ENCODE results near the gene PRKCZ.

PRKCZ gene

GRCh38 chr1:2229037-2229864, 179.0 kb downstream of the PRKCZ start:
- peak overlapping the region; percentile 74 for H3K9ac ChIP-seq (ENCODE audit: insufficient read length, low read depth)

GRCh38 chr1:2229911-2230731, 179.9 kb downstream of the PRKCZ start:
- Histone ChIP-seq H3K9me3 (ENCODE audit: insufficient read depth, low read length) (no peaks in the 10 kb centered on the region), H3K36me3 (ENCODE audit: insufficient read depth, insufficient read length, low read length) (peaks cover 45% of the 10 kb centered on the region), H3K27me3 (ENCODE audit: insufficient read depth, insufficient read length) (peaks cover 8% of the 10 kb centered on the region), H3K4me3 (ENCODE audit: insufficient read length, low read depth) (peak overlapping the region; percentile 64), H3K9ac (ENCODE audit: insufficient read length, low read depth) (peak overlapping the region; percentile 74), H3K4me1 (ENCODE audit: insufficient read depth, insufficient read length) (peaks cover 28% of the 10 kb centered on the region)
- DNase-seq (ENCODE audit: low read depth, low spot score): no peak
- TF ChIP-seq SUZ12 (IDR thresholded peaks at IDR 0.05; ENCODE audit: extremely low read depth, insufficient read depth, insufficient read length): no peak
- TF ChIP-seq ZNF274 (IDR thresholded peaks at IDR 0.05; ENCODE audit: low read depth, low read length): no peak
- no peak for TF ChIP-seq YY1 (IDR thresholded peaks at IDR 0.05; ENCODE audit: insufficient read depth, insufficient read length)

More at GRCh38 chr1:2229037-2229864, 179.0 kb downstream of the PRKCZ start:
- DNase-seq (ENCODE audit: low read depth, low spot score): no peak
- Histone ChIP-seq H3K4me1 (ENCODE audit: insufficient read depth, insufficient read length) (peaks cover 24% of the 10 kb centered on the region), H3K9me3 (ENCODE audit: insufficient read depth, low read length) (no peaks in the 10 kb centered on the region), H3K36me3 (ENCODE audit: insufficient read depth, insufficient read length, low read length) (peaks cover 42% of the 10 kb centered on the region), H3K4me3 (ENCODE audit: insufficient read length, low read depth) (peak overlapping the region; percentile 64), H3K27me3 (ENCODE audit: insufficient read depth, insufficient read length) (peaks cover 8% of the 10 kb centered on the region)
- TF ChIP-seq SUZ12 (IDR thresholded peaks at IDR 0.05; ENCODE audit: extremely low read depth, insufficient read depth, insufficient read length): no peak
- no peak for TF ChIP-seq YY1 (IDR thresholded peaks at IDR 0.05; ENCODE audit: insufficient read depth, insufficient read length)
- TF ChIP-seq ZNF274 (IDR thresholded peaks at IDR 0.05; ENCODE audit: low read depth, low read length): no peak

- Histone ChIP-seq H3K27me3 (ENCODE audit: insufficient read depth, insufficient read length) (peaks cover 8% of the 10 kb centered on the region), H3K9me3 (ENCODE audit: insufficient read depth, low read length) (no peaks in the 10 kb centered on the region), H3K4me1 (ENCODE audit: insufficient read depth, insufficient read length) (peaks cover 29% of the 10 kb centered on the region), H3K9ac (ENCODE audit: insufficient read length, low read depth) (peak overlapping the region; percentile 74), H3K36me3 (ENCODE audit: insufficient read depth, insufficient read length, low read length) (peaks cover 45% of the 10 kb centered on the region), H3K4me3 (ENCODE audit: insufficient read length, low read depth) (peak overlapping the region; percentile 64)
- DNase-seq (ENCODE audit: low read depth, low spot score): no peak
- TF ChIP-seq YY1 (IDR thresholded peaks at IDR 0.05; ENCODE audit: insufficient read depth, insufficient read length): no peak
Observed at GRCh38 chr1:2230781-2231531, 180.7 kb downstream of the PRKCZ start.

- peaks cover 46% of the 10 kb centered on the region for H3K36me3 ChIP-seq (ENCODE audit: insufficient read depth, insufficient read length, low read length)
- H3K9ac ChIP-seq (ENCODE audit: insufficient read length, low read depth): peak overlapping the region; percentile 74
- no peaks in the 10 kb centered on the region for H3K9me3 ChIP-seq (ENCODE audit: insufficient read depth, low read length)
- DNase-seq (ENCODE audit: low read depth, low spot score): no peak
- H3K4me1 ChIP-seq (ENCODE audit: insufficient read depth, insufficient read length): peaks cover 25% of the 10 kb centered on the region
- peaks cover 1% of the 10 kb centered on the region for H3K27me3 ChIP-seq (ENCODE audit: insufficient read depth, insufficient read length)
- TF ChIP-seq ZNF274 (IDR thresholded peaks at IDR 0.05; ENCODE audit: low read depth, low read length) (no peak), SUZ12 (IDR thresholded peaks at IDR 0.05; ENCODE audit: extremely low read depth, insufficient read depth, insufficient read length) (no peak), YY1 (IDR thresholded peaks at IDR 0.05; ENCODE audit: insufficient read depth, insufficient read length) (no peak)
- H3K4me3 ChIP-seq (ENCODE audit: insufficient read length, low read depth): no peak overlapping the region
Observed at GRCh38 chr1:2231532-2232254, 181.5 kb downstream of the PRKCZ start.

- H3K9ac ChIP-seq (ENCODE audit: insufficient read length, low read depth): no peak overlapping the region
- H3K27me3 ChIP-seq (ENCODE audit: insufficient read depth, insufficient read length): no peaks in the 10 kb centered on the region
- peaks cover 29% of the 10 kb centered on the region for H3K4me1 ChIP-seq (ENCODE audit: insufficient read depth, insufficient read length)
- H3K4me3 ChIP-seq (ENCODE audit: insufficient read length, low read depth): no peak overlapping the region
- no peak for TF ChIP-seq YY1 (IDR thresholded peaks at IDR 0.05; ENCODE audit: insufficient read depth, insufficient read length)
- TF ChIP-seq SUZ12 (IDR thresholded peaks at IDR 0.05; ENCODE audit: extremely low read depth, insufficient read depth, insufficient read length): no peak
- H3K36me3 ChIP-seq (ENCODE audit: insufficient read depth, insufficient read length, low read length): peaks cover 53% of the 10 kb centered on the region
- no peaks in the 10 kb centered on the region for H3K9me3 ChIP-seq (ENCODE audit: insufficient read depth, low read length)
- no peak for DNase-seq (ENCODE audit: low read depth, low spot score)
Observed at GRCh38 chr1:2232255-2232915, 182.2 kb downstream of the PRKCZ start.

- TF ChIP-seq ZNF274 (IDR thresholded peaks at IDR 0.05; ENCODE audit: low read depth, low read length) (no peak), YY1 (IDR thresholded peaks at IDR 0.05; ENCODE audit: insufficient read depth, insufficient read length) (no peak), SUZ12 (IDR thresholded peaks at IDR 0.05; ENCODE audit: extremely low read depth, insufficient read depth, insufficient read length) (no peak)
- no peak overlapping the region for H3K9ac ChIP-seq (ENCODE audit: insufficient read length, low read depth)
- DNase-seq (ENCODE audit: low read depth, low spot score): no peak
- H3K4me1 ChIP-seq (ENCODE audit: insufficient read depth, insufficient read length): peaks cover 29% of the 10 kb centered on the region
- H3K36me3 ChIP-seq (ENCODE audit: insufficient read depth, insufficient read length, low read length): peaks cover 58% of the 10 kb centered on the region
- no peak overlapping the region for H3K4me3 ChIP-seq (ENCODE audit: insufficient read length, low read depth)
- H3K9me3 ChIP-seq (ENCODE audit: insufficient read depth, low read length): no peaks in the 10 kb centered on the region
- no peaks in the 10 kb centered on the region for H3K27me3 ChIP-seq (ENCODE audit: insufficient read depth, insufficient read length)
Observed at GRCh38 chr1:2232916-2233438, 182.8 kb downstream of the PRKCZ start.

All from NT2/D1 (cell line).